ENCODE results near the gene SNX9.

SNX9 gene

DNA sequence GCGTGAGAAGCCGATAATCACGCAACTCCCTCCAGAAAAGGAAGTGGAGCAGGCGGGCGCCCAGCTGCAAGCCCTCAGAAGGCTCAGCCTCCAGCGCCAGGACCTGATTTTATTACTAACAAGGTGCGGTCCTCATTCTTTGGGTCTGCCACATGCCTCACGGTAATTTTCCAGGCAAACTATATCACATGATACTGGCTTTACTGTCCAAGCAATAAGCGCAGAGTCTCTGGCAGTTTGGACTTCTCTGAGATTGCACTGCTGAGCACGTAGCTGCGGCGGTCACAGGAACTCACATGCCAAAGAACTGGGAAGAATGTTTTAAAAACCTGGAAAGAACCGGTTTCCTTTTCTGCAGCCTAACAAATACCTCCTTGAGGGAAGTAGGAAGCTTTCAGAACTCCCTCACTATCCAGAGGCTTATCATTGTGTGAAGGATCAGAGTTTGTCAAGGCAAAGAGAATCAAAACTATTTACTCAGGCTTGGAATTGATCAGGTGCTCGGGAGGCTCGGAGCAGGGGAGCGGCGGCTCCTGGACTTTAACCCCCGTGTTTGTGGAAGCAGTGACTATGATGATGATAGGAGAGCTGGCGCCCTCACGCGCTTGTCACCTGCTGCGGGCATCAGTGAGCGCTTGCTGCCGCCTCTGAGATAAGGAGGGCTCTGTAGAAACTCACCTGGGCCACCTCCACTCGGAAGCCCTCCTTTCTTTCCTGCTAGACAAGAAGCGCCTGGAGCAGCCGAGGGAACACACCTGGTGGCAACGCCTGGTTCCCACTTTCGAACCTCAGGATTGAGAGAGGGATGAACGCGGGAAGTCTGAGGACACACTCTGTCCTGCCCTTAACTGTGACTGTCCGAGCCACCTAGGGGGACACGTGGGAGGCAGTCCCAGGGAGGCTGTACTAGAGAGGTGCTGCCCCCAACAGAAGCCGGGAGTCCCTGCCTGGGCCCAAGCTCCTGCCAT is 131.4 kb downstream of the SNX9 start:
- TF ChIP-seq SETDB1 (IDR thresholded peaks at IDR 0.05; ENCODE audit: insufficient read length, low read length) (peak; percentile 26), ZNF510 (tag by site-specific recombination; IDR thresholded peaks at IDR 0.05; ENCODE audit: insufficient replicate concordance) (no peak), ZFHX2 (tag by site-specific recombination; conservative IDR thresholded peaks at IDR 0.05) (no peak), ZBTB48 (tag by site-specific recombination; IDR thresholded peaks at IDR 0.05) (no peak), ZNF701 (tag by site-specific recombination; IDR thresholded peaks at IDR 0.05) (no peak)
- TF ChIP-seq, protein P1, sequence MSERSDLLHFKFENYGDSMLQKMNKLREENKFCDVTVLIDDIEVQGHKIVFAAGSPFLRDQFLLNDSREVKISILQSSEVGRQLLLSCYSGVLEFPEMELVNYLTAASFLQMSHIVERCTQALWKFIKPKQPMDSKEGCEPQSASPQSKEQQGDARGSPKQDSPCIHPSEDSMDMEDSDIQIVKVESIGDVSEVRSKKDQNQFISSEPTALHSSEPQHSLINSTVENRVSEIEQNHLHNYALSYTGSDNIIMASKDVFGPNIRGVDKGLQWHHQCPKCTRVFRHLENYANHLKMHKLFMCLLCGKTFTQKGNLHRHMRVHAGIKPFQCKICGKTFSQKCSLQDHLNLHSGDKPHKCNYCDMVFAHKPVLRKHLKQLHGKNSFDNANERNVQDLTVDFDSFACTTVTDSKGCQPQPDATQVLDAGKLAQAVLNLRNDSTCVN (tag by site-specific recombination; optimal IDR thresholded peaks at IDR 0.05): no peak
- TF ChIP-seq, protein P2, sequence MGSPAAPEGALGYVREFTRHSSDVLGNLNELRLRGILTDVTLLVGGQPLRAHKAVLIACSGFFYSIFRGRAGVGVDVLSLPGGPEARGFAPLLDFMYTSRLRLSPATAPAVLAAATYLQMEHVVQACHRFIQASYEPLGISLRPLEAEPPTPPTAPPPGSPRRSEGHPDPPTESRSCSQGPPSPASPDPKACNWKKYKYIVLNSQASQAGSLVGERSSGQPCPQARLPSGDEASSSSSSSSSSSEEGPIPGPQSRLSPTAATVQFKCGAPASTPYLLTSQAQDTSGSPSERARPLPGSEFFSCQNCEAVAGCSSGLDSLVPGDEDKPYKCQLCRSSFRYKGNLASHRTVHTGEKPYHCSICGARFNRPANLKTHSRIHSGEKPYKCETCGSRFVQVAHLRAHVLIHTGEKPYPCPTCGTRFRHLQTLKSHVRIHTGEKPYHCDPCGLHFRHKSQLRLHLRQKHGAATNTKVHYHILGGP (tag by site-specific recombination; IDR thresholded peaks at IDR 0.05): no peak
- Histone ChIP-seq H3K4me3 (ENCODE audit: low read depth, low read length) (no peak overlapping the region), H3K4me1 (ENCODE audit: control insufficient read depth, insufficient read depth, low read length) (no peaks in the 10 kb centered on the region), H3K9me3 (ENCODE audit: control insufficient read depth, insufficient read depth, low read depth, low read length) (no peaks in the 10 kb centered on the region), H3K36me3 (ENCODE audit: control insufficient read depth in 2 of 2, insufficient read depth in 1 of 2, low read length in 2 of 2) (no peaks in the 10 kb centered on the region), H3K27ac (ENCODE audit: extremely low read depth, low read depth, low read length) (no peak overlapping the region)
- POLR2A ChIA-PET: interaction anchor here (0.6 to 1.6 kb wide), 4 partner anchors 35 to 197 kb away, joined by 3 to 4 read pairs (median 3); no protein-coding TSS in a partner anchor
- CTCF ChIA-PET: interaction anchor here (0.6 to 1.7 kb wide), 5 partner anchors 41 to 197 kb away, joined by 3 to 7 read pairs (median 3); no protein-coding TSS in a partner anchor

DNA sequence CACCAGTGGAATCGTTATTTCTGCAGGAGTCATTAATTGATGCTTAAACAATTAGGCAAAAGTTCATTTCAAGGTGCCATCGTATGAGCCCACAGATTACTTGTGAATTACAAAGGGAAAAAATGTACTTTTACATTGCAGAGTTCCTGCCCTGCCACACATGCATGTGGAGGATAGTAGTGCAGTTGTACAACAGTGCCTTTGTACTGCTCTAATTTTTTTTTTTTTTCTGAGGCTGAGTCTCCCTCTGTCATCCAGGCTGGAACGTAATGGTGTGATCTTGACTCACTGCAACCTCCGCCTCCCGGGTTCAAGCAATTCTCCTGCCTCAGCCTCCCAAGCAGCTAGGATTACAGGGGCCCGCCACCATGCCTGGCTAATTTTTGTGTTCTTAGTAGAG is 132.6 kb downstream of the SNX9 start:
- H3K9me3 ChIP-seq (ENCODE audit: control insufficient read depth, insufficient read depth, low read depth, low read length): no peaks in the 10 kb centered on the region
- H3K36me3 ChIP-seq (ENCODE audit: control insufficient read depth in 2 of 2, insufficient read depth in 1 of 2, low read length in 2 of 2): no peaks in the 10 kb centered on the region
- H3K4me1 ChIP-seq (ENCODE audit: control insufficient read depth, insufficient read depth, low read length): no peaks in the 10 kb centered on the region
- POLR2A ChIA-PET: no interaction called here
- no peak overlapping the region for H3K27ac ChIP-seq (ENCODE audit: extremely low read depth, low read depth, low read length)
- CTCF ChIA-PET: no interaction called here
- TF ChIP-seq ZNF311 (tag by site-specific recombination; IDR thresholded peaks at IDR 0.05; ENCODE audit: borderline replicate concordance) (no peak), ZNF571 (tag by site-specific recombination; IDR thresholded peaks at IDR 0.05) (no peak), ZNF354C (tag by site-specific recombination; IDR thresholded peaks at IDR 0.05; ENCODE audit: borderline replicate concordance, low read depth) (no peak), ZSCAN30 (tag by site-specific recombination; IDR thresholded peaks at IDR 0.05) (no peak), ZNF114 (tag by site-specific recombination; IDR thresholded peaks at IDR 0.05) (no peak), ZNF530 (tag by site-specific recombination; IDR thresholded peaks at IDR 0.05; ENCODE audit: low read depth) (no peak), ZBTB17 (tag by site-specific recombination; IDR thresholded peaks at IDR 0.05) (no peak), KLF7 (tag by site-specific recombination; IDR thresholded peaks at IDR 0.05; ENCODE audit: borderline replicate concordance) (no peak), ZNF423 (tag by site-specific recombination; IDR thresholded peaks at IDR 0.05) (no peak), IKZF3 (tag by site-specific recombination; IDR thresholded peaks at IDR 0.05) (no peak), SETDB1 (IDR thresholded peaks at IDR 0.05; ENCODE audit: insufficient read length, low read length) (no peak)
- TF ChIP-seq, protein P3, sequence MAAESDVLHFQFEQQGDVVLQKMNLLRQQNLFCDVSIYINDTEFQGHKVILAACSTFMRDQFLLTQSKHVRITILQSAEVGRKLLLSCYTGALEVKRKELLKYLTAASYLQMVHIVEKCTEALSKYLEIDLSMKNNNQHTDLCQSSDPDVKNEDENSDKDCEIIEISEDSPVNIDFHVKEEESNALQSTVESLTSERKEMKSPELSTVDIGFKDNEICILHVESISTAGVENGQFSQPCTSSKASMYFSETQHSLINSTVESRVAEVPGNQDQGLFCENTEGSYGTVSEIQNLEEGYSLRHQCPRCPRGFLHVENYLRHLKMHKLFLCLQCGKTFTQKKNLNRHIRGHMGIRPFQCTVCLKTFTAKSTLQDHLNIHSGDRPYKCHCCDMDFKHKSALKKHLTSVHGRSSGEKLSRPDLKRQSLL (tag by site-specific recombination; IDR thresholded peaks at IDR 0.05): no peak
- TF ChIP-seq, protein P4, sequence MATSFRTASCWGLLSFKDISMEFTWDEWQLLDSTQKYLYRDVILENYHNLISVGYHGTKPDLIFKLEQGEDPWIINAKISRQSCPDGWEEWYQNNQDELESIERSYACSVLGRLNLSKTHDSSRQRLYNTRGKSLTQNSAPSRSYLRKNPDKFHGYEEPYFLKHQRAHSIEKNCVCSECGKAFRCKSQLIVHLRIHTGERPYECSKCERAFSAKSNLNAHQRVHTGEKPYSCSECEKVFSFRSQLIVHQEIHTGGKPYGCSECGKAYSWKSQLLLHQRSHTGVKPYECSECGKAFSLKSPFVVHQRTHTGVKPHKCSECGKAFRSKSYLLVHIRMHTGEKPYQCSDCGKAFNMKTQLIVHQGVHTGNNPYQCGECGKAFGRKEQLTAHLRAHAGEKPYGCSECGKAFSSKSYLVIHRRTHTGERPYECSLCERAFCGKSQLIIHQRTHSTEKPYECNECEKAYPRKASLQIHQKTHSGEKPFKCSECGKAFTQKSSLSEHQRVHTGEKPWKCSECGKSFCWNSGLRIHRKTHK (tag by site-specific recombination; IDR thresholded peaks at IDR 0.05): no peak
- TF ChIP-seq, protein P5, sequence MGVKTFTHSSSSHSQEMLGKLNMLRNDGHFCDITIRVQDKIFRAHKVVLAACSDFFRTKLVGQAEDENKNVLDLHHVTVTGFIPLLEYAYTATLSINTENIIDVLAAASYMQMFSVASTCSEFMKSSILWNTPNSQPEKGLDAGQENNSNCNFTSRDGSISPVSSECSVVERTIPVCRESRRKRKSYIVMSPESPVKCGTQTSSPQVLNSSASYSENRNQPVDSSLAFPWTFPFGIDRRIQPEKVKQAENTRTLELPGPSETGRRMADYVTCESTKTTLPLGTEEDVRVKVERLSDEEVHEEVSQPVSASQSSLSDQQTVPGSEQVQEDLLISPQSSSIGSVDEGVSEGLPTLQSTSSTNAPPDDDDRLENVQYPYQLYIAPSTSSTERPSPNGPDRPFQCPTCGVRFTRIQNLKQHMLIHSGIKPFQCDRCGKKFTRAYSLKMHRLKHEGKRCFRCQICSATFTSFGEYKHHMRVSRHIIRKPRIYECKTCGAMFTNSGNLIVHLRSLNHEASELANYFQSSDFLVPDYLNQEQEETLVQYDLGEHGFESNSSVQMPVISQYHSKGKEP (tag by site-specific recombination; IDR thresholded peaks at IDR 0.05): no peak
- TF ChIP-seq, protein P6, sequence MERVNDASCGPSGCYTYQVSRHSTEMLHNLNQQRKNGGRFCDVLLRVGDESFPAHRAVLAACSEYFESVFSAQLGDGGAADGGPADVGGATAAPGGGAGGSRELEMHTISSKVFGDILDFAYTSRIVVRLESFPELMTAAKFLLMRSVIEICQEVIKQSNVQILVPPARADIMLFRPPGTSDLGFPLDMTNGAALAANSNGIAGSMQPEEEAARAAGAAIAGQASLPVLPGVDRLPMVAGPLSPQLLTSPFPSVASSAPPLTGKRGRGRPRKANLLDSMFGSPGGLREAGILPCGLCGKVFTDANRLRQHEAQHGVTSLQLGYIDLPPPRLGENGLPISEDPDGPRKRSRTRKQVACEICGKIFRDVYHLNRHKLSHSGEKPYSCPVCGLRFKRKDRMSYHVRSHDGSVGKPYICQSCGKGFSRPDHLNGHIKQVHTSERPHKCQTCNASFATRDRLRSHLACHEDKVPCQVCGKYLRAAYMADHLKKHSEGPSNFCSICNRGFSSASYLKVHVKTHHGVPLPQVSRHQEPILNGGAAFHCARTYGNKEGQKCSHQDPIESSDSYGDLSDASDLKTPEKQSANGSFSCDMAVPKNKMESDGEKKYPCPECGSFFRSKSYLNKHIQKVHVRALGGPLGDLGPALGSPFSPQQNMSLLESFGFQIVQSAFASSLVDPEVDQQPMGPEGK (tag by site-specific recombination; IDR thresholded peaks at IDR 0.05): no peak
- no peak overlapping the region for H3K4me3 ChIP-seq (ENCODE audit: low read depth, low read length)

Measured in HEK293 (cell line).